ENCODE data around the gene CRIP1. TPM values are rescaled to one million over a fixed set of nuclear protein-coding genes. Genes with fewer than 3 reads are reported as not detected.

CRIP1 gene
- total RNA-seq, 1 donor from 2014 or later = 185 TPM

DNA sequence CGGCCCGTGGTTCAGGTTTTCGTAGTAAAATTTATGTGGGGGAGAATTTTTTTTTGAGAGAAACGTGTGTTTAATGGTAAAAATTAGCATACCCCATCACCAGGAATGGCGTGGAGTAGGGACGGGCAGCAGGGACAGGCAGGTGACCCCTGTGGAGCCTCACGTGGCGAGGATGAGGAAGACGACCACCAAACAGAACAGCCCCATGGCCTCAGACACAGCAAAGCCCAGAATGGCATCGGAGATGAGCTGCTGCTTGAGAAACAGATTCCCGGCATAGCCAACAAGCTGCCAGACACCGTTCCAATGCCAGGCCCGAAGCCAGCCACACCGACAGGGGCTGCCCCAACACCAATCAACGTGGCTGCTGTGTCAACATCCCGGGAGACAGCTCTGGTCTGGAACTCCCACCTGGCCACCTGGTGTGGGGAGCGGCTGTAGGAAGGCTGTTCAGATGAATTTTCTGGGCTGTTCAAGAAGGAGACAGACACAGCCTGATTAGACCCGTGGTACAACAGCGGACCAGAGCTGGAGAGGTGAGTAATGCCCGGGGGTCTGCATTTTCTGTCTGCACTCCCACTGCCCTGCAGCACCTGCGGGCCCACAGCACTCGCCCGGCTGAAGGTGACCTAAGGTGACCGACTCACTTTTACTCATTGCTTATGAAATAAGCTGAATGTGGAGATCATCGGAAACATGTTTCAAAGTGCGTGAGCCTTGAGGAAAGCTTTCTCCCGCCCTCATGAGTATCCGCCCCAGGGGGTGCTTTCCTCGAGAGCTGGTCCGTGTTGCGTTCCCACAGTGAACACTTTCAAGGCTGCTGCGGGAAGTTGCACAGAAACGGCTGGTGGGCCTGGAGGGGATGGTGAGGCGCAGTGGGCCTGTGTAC, 50.2 kb downstream of the CRIP1 start:
- intact Hi-C loops (cut with micrococcal nuclease) = no loop called here
- no peak for DNase-seq (ENCODE audit: low spot score)
- Mint-ChIP-seq H3K4me3 (ENCODE audit: low read depth) (no peak overlapping the region), H3K9me3 (no peaks in the 10 kb centered on the region), H3K4me1 (ENCODE audit: low read depth) (no peaks in the 10 kb centered on the region), H3K27me3 (ENCODE audit: low read depth) (peaks cover 5% of the 10 kb centered on the region), H3K36me3 (ENCODE audit: low read depth) (no peaks in the 10 kb centered on the region), H3K27ac (no peak overlapping the region)

DNA sequence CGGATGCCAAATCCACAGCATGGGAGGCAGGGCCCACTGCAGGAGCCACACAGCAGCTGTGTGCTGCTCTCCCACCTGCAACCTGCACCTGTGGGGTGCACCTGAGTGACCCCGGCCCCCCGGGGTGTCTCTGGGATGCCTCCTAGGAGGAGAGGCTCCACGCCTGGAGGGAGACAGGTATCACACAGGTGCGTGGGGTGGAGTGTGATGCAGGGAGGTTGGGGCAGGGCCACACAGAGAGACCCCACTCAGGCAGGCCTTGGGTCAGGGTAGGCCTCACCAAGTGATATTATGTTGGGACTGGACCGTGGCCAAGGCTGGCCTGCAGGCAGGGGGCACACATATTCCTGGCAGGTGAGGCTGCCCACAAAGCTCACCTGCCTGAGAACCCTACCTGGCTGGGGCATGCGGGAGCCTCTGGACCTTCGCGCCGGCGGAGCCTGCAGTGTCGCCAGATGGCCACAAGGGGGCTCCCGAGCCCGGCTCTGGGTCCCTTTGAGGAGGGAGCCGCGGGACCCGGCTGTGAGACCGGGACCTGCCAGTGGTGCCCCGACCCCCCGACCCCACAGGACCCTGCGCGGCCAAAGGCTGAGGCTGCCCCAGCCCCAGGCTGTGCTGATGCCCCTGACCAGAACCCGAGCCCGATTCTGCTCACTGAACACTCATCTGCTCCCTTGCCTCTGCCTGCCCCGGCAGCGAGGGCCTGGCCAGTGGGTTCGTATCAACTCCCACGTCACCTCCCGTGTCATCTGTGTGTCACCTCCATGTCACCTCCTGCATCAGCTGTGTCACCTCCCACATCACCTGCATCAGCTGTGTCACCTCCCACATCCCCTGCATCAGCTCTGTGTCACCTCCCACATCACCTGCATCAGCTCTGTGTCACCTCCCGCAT, 51.1 kb downstream of the CRIP1 start:
- no peak overlapping the region for H3K4me3 Mint-ChIP-seq (ENCODE audit: low read depth)
- no peak overlapping the region for H3K27ac Mint-ChIP-seq
- peak; percentile 54 for DNase-seq (ENCODE audit: low spot score)
- H3K4me1 Mint-ChIP-seq (ENCODE audit: low read depth) = no peaks in the 10 kb centered on the region
- H3K9me3 Mint-ChIP-seq = no peaks in the 10 kb centered on the region
- H3K36me3 Mint-ChIP-seq (ENCODE audit: low read depth) = no peaks in the 10 kb centered on the region
- H3K27me3 Mint-ChIP-seq (ENCODE audit: low read depth) = peaks cover 8% of the 10 kb centered on the region
- intact Hi-C loops (cut with micrococcal nuclease) = no loop called here

Other genes starting within 250 kb of the CRIP1 start
- gene BTBD6, start 238.4 kb upstream of the CRIP1 start, total RNA-seq = 38.4 and 38.6 TPM in 2 replicates
- gene BRF1, start 185.9 kb upstream of the CRIP1 start, total RNA-seq = 44.0 TPM in 2 replicates
- 35.2 and 36.8 TPM in 2 replicates for gene PACS2, start 172.1 kb upstream of the CRIP1 start, total RNA-seq
- 4.7 and 5.0 TPM in 2 replicates for gene TEX22, start 88.3 kb upstream of the CRIP1 start, total RNA-seq
- gene MTA1, start 67.1 kb upstream of the CRIP1 start, total RNA-seq = 170 and 172 TPM in 2 replicates
- 0.16 and 0.55 TPM in 2 replicates for gene CRIP2, start 12.1 kb upstream of the CRIP1 start, total RNA-seq
- gene TEDC1, start 4.4 kb downstream of the CRIP1 start, total RNA-seq = 38.2 and 42.6 TPM in 2 replicates
- gene TMEM121, start 39.7 kb downstream of the CRIP1 start, total RNA-seq = 8.2 and 9.6 TPM in 2 replicates

Data from activated T-helper 2 cell treated with anti-CD3 and anti-CD28 coated beads, Interferon-gamma antibody, Interleukin-2, Interleukin-4, amounts not matched to agents 10 μg/mL and 5 μg/mL and 100 μg/mL, durations not matched to agents 14 hours and 24 hours and 36 hours (primary cell).